ENCODE measurements around the gene NSD1. TPM values are rescaled to one million over a fixed set of nuclear protein-coding genes. Genes with fewer than 3 reads are reported as not detected.

Gene NSD1
- total and polyA plus RNA-seq, 2 of the 8 experiments (the other 6 are each of a cell fraction or from before 2014, with no cell fraction given), result 22.8 to 168 TPM

- no peak overlapping the region for H2BK12ac ChIP-seq (ENCODE audit: low read depth, low read length)
- H3K23ac ChIP-seq (ENCODE audit: insufficient read length), result no peak overlapping the region
- H3K79me2 ChIP-seq (ENCODE audit: control insufficient read depth in 1 of 2, insufficient read depth in 2 of 2, low read length in 2 of 2), result no peaks in the 10 kb centered on the region; a peak in 1 of 4 replicates
- H4K20me1 ChIP-seq (replicated peaks in 1 of 2; ENCODE audit: control insufficient read depth in 1 of 2, insufficient read depth in 2 of 2, low read length in 2 of 2), result no peaks in the 10 kb centered on the region
- H3K56ac ChIP-seq (replicated peaks; ENCODE audit: insufficient read length, low read depth, low read length), result no peak overlapping the region
- peaks cover 11 to 82% (median 52%) of the 10 kb centered on the region in 4 experiments for H3K36me3 ChIP-seq (ENCODE audit: control insufficient read depth in 2 of 4, insufficient read depth in 4 of 4, low read length in 3 of 4)
- no peak overlapping the region for H3K4me3 ChIP-seq (ENCODE audit: extremely low read depth in 1 of 4, insufficient read depth in 2 of 4, low read depth in 3 of 4, low read length in 4 of 4)
- no peaks in the 10 kb centered on the region for H3K23me2 ChIP-seq (ENCODE audit: low read depth, low read length)
- no peak for DNase-seq (ENCODE audit: low read depth in 1 of 2, low spot score in 2 of 2)
- no peak overlapping the region for H2BK5ac ChIP-seq (ENCODE audit: low read depth, low read length)
- H2AFZ ChIP-seq (ENCODE audit: low read length), result no peak overlapping the region
- no peak overlapping the region for H3K9ac ChIP-seq (replicated peaks in 1 of 4; ENCODE audit: extremely low read depth in 1 of 4, low read depth in 3 of 4, low read length in 3 of 4)
- TF ChIP-seq POLR2AphosphoS5 (IDR thresholded peaks at IDR 0.05; ENCODE audit: low read depth, low read length) (no peak), TBP (IDR thresholded peaks at IDR 0.05; ENCODE audit: low read depth, low read length) (no peak), RAD21 (IDR thresholded peaks at IDR 0.05 in 1 of 2, conservative IDR thresholded peaks at IDR 0.05 in 1 of 2; ENCODE audit: low read depth in 2 of 2, low read length in 2 of 2) (no peak), SAP30 (IDR thresholded peaks at IDR 0.05; ENCODE audit: insufficient read depth, insufficient replicate concordance, low read length) (no peak), ATF3 (IDR thresholded peaks at IDR 0.05; ENCODE audit: insufficient read depth, low read depth, low read length) (no peak), TAF7 (optimal IDR thresholded peaks at IDR 0.05; ENCODE audit: borderline replicate concordance, low read depth, low read length) (no peak), EGR1 (IDR thresholded peaks at IDR 0.05; ENCODE audit: borderline replicate concordance, low read depth, low read length) (no peak), TAF1 (IDR thresholded peaks at IDR 0.05; ENCODE audit: low read depth, low read length) (no peak), JUN (IDR thresholded peaks at IDR 0.05; ENCODE audit: low read depth, low read length) (no peak), CHD1 (IDR thresholded peaks at IDR 0.05; ENCODE audit: low read depth, low read length) (no peak), POU5F1 (IDR thresholded peaks at IDR 0.05; ENCODE audit: low read depth, low read length) (no peak), KDM1A (IDR thresholded peaks at IDR 0.05; ENCODE audit: borderline replicate concordance, low read length) (no peak), POLR2A (IDR thresholded peaks at IDR 0.05; ENCODE audit: control extremely low read depth in 1 of 2, low read depth in 2 of 2, low read length in 2 of 2) (no peak)
- H4K8ac ChIP-seq (ENCODE audit: extremely low read depth, insufficient read depth, low read length), result no peak overlapping the region
- no peak overlapping the region for H4K91ac ChIP-seq (replicated peaks; ENCODE audit: insufficient read length, low read length)
- no peak overlapping the region for H3K27ac ChIP-seq (ENCODE audit: low read depth, low read length)
- ChIA-PET CTCF (ENCODE audit: partially characterized antibody) (no interaction called here), POLR2A (ENCODE audit: partially characterized antibody) (no interaction called here)
- no peak overlapping the region for H4K5ac ChIP-seq (ENCODE audit: insufficient read length, low read depth, low read length)
- H3K14ac ChIP-seq (ENCODE audit: insufficient read length), result no peak overlapping the region
- H3K79me1 ChIP-seq (ENCODE audit: low read depth, low read length), result 0 out of 2 replicates have a peak, but pooled peaks cover 2% of the 10 kb centered on the region
- no peak overlapping the region for H2BK15ac ChIP-seq (ENCODE audit: low read length)
- no peaks in the 10 kb centered on the region for H3K9me3 ChIP-seq (ENCODE audit: insufficient read depth in 2 of 2, low read depth in 1 of 2, low read length in 1 of 2)
- H3K18ac ChIP-seq (ENCODE audit: extremely low read depth, low read length), result no peak overlapping the region
- H3K4me1 ChIP-seq (replicated peaks in 1 of 4; ENCODE audit: control insufficient read depth in 3 of 4, insufficient read depth in 4 of 4, low read length in 3 of 4), result no peaks in the 10 kb centered on the region
- H3K4ac ChIP-seq (replicated peaks; ENCODE audit: insufficient read length, low read depth, low read length), result no peak overlapping the region
- no peak overlapping the region for H2BK120ac ChIP-seq (replicated peaks; ENCODE audit: low read depth, low read length)
- WGBS, 2 experiments (ENCODE audit: extremely low coverage in 1 of 2, insufficient coverage in 1 of 2, insufficient read length in 1 of 2, insufficient replicate concordance in 2 of 2, low coverage in 1 of 2, low lambda C conversion rate in 2 of 2, missing lambda C conversion rate in 1 of 2), result 92% methylated on average over 1 of the region's 1 CpG; no CpG with 5 or more reads in 1 of the 2 experiments
- H3K27me3 ChIP-seq (replicated peaks in 1 of 4; ENCODE audit: control insufficient read depth in 3 of 4, extremely low read depth in 1 of 4, insufficient read depth in 3 of 4, low read length in 3 of 4), result no peaks in the 10 kb centered on the region
- H3K4me2 ChIP-seq (ENCODE audit: insufficient read depth in 1 of 2, low read depth in 2 of 2, low read length in 2 of 2), result no peak overlapping the region
- H2BK20ac ChIP-seq (ENCODE audit: low read length), result no peak overlapping the region
- no peak for FAIRE-seq
- no peak overlapping the region for H2AK5ac ChIP-seq (ENCODE audit: low read depth, low read length)
Observed at GRCh38 chr5:177261510-177261909, 127.9 kb downstream of the NSD1 start.
